Sigmoid colon (tissue), 7 donors: ENCODE results near the gene OR52N5. TPM values are rescaled to one million over a fixed set of nuclear protein-coding genes. Genes with fewer than 3 reads are reported as not detected.

Source experiments
- DNase-seq: peaks from one replicate; pipeline ENCODE4 v3.0.0-alpha.2; 2019
- H3K27ac ChIP-seq, 4 donors: fragments of 200-600 bp; sonication (generic); one replicate each; pipeline ENCODE4 v1.5.1; 2016 to 2019; ENCODE audit warnings: mild to moderate bottlenecking in 1 of 4
- H3K27me3 ChIP-seq, 3 donors: fragments of 200-600 bp; sonication (generic); one replicate each; pipeline ENCODE4 v1.5.1; 2019; ENCODE audit warnings: mild to moderate bottlenecking in 1 of 3
- H3K36me3 ChIP-seq, 4 donors: fragments of 200-600 bp; sonication (generic); one replicate each; pipeline ENCODE4 v1.5.1; 2016 to 2019
- H3K4me1 ChIP-seq, 4 donors: fragments of 200-600 bp; sonication (generic); one replicate each; pipeline ENCODE4 v1.5.1; 2017 to 2019
- H3K4me3 ChIP-seq, 4 donors: fragments of 200-600 bp; sonication (generic); one replicate each; pipeline ENCODE4 v1.5.1; 2017 to 2019; ENCODE audit warnings: mild to moderate bottlenecking in 2 of 4, moderate library complexity in 1 of 4
- H3K9me3 ChIP-seq, 4 donors: fragments of 200-600 bp in 3 of 4; sonication (generic) in 3 of 4; one replicate each; pipeline versions ENCODE4 v1.5.1 to v1.6.1; 2013 to 2019
- CTCF ChIP-seq, 4 experiments: fragments of 450-650 bp in 3 of 4; fragments of 200-600 bp in 1 of 4; IDR thresholded peaks; one replicate each; pipeline ENCODE4 v1.5.1; 2016 to 2019; ENCODE audit warnings: antibody characterized with exemption in 4 of 4, mild to moderate bottlenecking in 3 of 4, moderate library complexity in 2 of 4
- EP300 ChIP-seq, 4 donors: sonication (generic); formaldehyde crosslinking; IDR thresholded peaks; one replicate each; pipeline ENCODE4 v1.6.1; 2017; ENCODE audit warnings: antibody characterized with exemption in 4 of 4
- POLR2A ChIP-seq, 2 donors: fragments of 450-650 bp; IDR thresholded peaks; one replicate each; pipeline ENCODE4 v1.6.1; 2016; ENCODE audit warnings: antibody characterized with exemption in 2 of 2, mild to moderate bottlenecking in 2 of 2, moderate library complexity in 2 of 2
- POLR2AphosphoS5 ChIP-seq, 4 donors: sonication (generic); formaldehyde crosslinking; IDR thresholded peaks; one replicate each; pipeline ENCODE4 v1.6.1; 2017; ENCODE audit warnings: antibody characterized with exemption in 4 of 4
- WGBS, 2 donors: extraction: QIAGEN DNeasy Blood & Tissue Kit; methylation state at CpG; one replicate each; pipeline ENCODE4 v1.1.7; 2013; 5-methylcytosine and 5-hydroxymethylcytosine counted together
- intact Hi-C: fragments of 100-400 bp; cut with DNase I; formaldehyde crosslinking; loops from one replicate; pipeline ENCODE4 v1.15.1; 2023
- polyA plus RNA-seq, 3 donors: library from polyadenylated mRNA; stranded (reverse); fragments of 200-250 nt; gene quantifications; one replicate each; pipeline ENCODE4 v1.2.3, GENCODE V29; 2013
- total RNA-seq, 4 donors: library from RNA; depleted of rRNA; stranded (reverse); fragments of >200 nt; gene quantifications; one replicate each; pipeline ENCODE4 v1.1.0, GENCODE V29; 2016
- donor health status: healthy with polysubstance abuse.
- donor health status: Bipolar disorder and iron deficiency.
- donor health status: healthy.

The OR52N5 gene
- total and polyA plus RNA-seq, 7 donors = not detected

GRCh38 chr11:5727691-5728090 lies 55.5 kb downstream of the OR52N5 start:
- Histone ChIP-seq H3K9me3 (no peaks in the 10 kb centered on the region), H3K27me3 (no peaks in the 10 kb centered on the region), H3K36me3 (no peaks in the 10 kb centered on the region), H3K4me1 (no peaks in the 10 kb centered on the region), H3K27ac (no peak overlapping the region), H3K4me3 (no peak overlapping the region)
- 94 to 97% methylated on average over 1 of the region's 1 CpG for WGBS, 2 donors
- intact Hi-C loops = no loop called here
- no peak for TF ChIP-seq POLR2AphosphoS5 (IDR thresholded peaks at IDR 0.05)
- no peak for TF ChIP-seq CTCF (IDR thresholded peaks at IDR 0.05)
- no peak for TF ChIP-seq POLR2A (IDR thresholded peaks at IDR 0.05)
- no peak for TF ChIP-seq EP300 (IDR thresholded peaks at IDR 0.05)
- DNase-seq = no peak

- DNase-seq = no peak
- TF ChIP-seq POLR2A (IDR thresholded peaks at IDR 0.05) (no peak), POLR2AphosphoS5 (IDR thresholded peaks at IDR 0.05) (no peak), EP300 (IDR thresholded peaks at IDR 0.05) (no peak), CTCF (IDR thresholded peaks at IDR 0.05) (no peak)
- no peak overlapping the region for H3K27ac ChIP-seq
- no peak overlapping the region for H3K4me3 ChIP-seq
- H3K27me3 ChIP-seq = no peaks in the 10 kb centered on the region
- no peaks in the 10 kb centered on the region for H3K4me1 ChIP-seq
- WGBS, 2 donors = 87 to 93% methylated on average over 1 of the region's 1 CpG
- intact Hi-C loops = no loop called here
- no peaks in the 10 kb centered on the region for H3K9me3 ChIP-seq
- H3K36me3 ChIP-seq = no peaks in the 10 kb centered on the region
These were observed 56.8 kb downstream of the OR52N5 start for GRCh38 chr11:5726351-5726750.

Other genes starting within 250 kb of the OR52N5 start
- gene OR52H1, start 234.8 kb downstream of the OR52N5 start, total RNA-seq = 1 to 10 TPM in 3 of 4 donors, not detected in 1; 1.5 to 3.0 (median 1.6) TPM
- under 1 TPM in 1 of 3 donors, not detected in 2; 0.09 TPM for gene OR52H1, start 234.8 kb downstream of the OR52N5 start, polyA plus RNA-seq
- gene OR52B6, start 202.5 kb downstream of the OR52N5 start, total RNA-seq = not detected
- gene OR52B6, start 202.5 kb downstream of the OR52N5 start, polyA plus RNA-seq = under 1 TPM in 1 of 3 donors, not detected in 2; 0.07 TPM
- gene TRIM6, start 186.7 kb downstream of the OR52N5 start, total RNA-seq = 1 to 10 TPM; 3.5 to 5.5 (median 4.8) TPM
- gene TRIM6, start 186.7 kb downstream of the OR52N5 start, polyA plus RNA-seq = 1 to 10 TPM in 2 of 3 donors, under 1 TPM in 1; 0.60 to 1.2 (median 1.0) TPM
- 10 to 100 TPM in 1 of 4 donors, 1 to 10 TPM in 3; 3.5 to 10.2 (median 7.3) TPM for gene TRIM34, start 158.4 kb downstream of the OR52N5 start, total RNA-seq
- 1 to 10 TPM; 3.6 to 9.1 (median 7.4) TPM for gene TRIM34, start 158.4 kb downstream of the OR52N5 start, polyA plus RNA-seq
- gene TRIM5, start 98.3 kb downstream of the OR52N5 start, total RNA-seq = 10 to 100 TPM; 11.7 to 29.9 (median 14.3) TPM
- gene TRIM5, start 98.3 kb downstream of the OR52N5 start, polyA plus RNA-seq = 10 to 100 TPM in 1 of 3 donors, 1 to 10 TPM in 2; 5.4 to 12.4 (median 7.2) TPM
- 10 to 100 TPM; 21.1 to 64.8 (median 40.5) TPM for gene TRIM22, start 93.6 kb downstream of the OR52N5 start, total RNA-seq
- gene TRIM22, start 93.6 kb downstream of the OR52N5 start, polyA plus RNA-seq = 100 to 1,000 TPM in 1 of 3 donors, 1 to 10 TPM in 2; 6.6 to 106 (median 7.9) TPM
- under 1 TPM in 2 of 4 donors, not detected in 2; under 0.01 to 0.83 TPM for gene OR56B1, start 46.9 kb downstream of the OR52N5 start, total RNA-seq
- gene OR56B1, start 46.9 kb downstream of the OR52N5 start, polyA plus RNA-seq = under 1 TPM in 1 of 3 donors, not detected in 2; 0.12 TPM
- gene OR52N4, start 29.1 kb downstream of the OR52N5 start, total RNA-seq = 1 to 10 TPM in 1 of 4 donors, not detected in 3; 1.8 TPM
- under 1 TPM in 1 of 3 donors, not detected in 2; 0.60 TPM for gene OR52N4, start 29.1 kb downstream of the OR52N5 start, polyA plus RNA-seq
- not detected for gene OR52N1, start 7.9 kb upstream of the OR52N5 start, total RNA-seq
- not detected for gene OR52N1, start 7.9 kb upstream of the OR52N5 start, polyA plus RNA-seq
- gene OR52N2, start 25.6 kb upstream of the OR52N5 start, total RNA-seq = not detected
- gene OR52N2, start 25.6 kb upstream of the OR52N5 start, polyA plus RNA-seq = under 1 TPM in 1 of 3 donors, not detected in 2; 0.10 TPM
- not detected for gene OR52E6, start 58.5 kb upstream of the OR52N5 start, total RNA-seq
- not detected for gene OR52E6, start 58.5 kb upstream of the OR52N5 start, polyA plus RNA-seq
- gene OR52E8, start 74.3 kb upstream of the OR52N5 start, total RNA-seq = not detected
- not detected for gene OR52E8, start 74.3 kb upstream of the OR52N5 start, polyA plus RNA-seq
- gene OR52E4, start 97.3 kb upstream of the OR52N5 start, total RNA-seq = not detected
- not detected for gene OR52E4, start 97.3 kb upstream of the OR52N5 start, polyA plus RNA-seq
- not detected for gene OR52E5, start 109.9 kb upstream of the OR52N5 start, total RNA-seq
- not detected for gene OR52E5, start 109.9 kb upstream of the OR52N5 start, polyA plus RNA-seq
- not detected for gene OR56A3, start 158.9 kb upstream of the OR52N5 start, total RNA-seq
- gene OR56A3, start 158.9 kb upstream of the OR52N5 start, polyA plus RNA-seq = not detected
- gene OR56A5, start 185.1 kb upstream of the OR52N5 start, total RNA-seq = not detected
- not detected for gene OR56A5, start 185.1 kb upstream of the OR52N5 start, polyA plus RNA-seq
- not detected for gene OR52L1, start 203.6 kb upstream of the OR52N5 start, total RNA-seq
- not detected for gene OR52L1, start 203.6 kb upstream of the OR52N5 start, polyA plus RNA-seq
- gene OR56A4, start 223.6 kb upstream of the OR52N5 start, total RNA-seq = not detected
- not detected for gene OR56A4, start 223.6 kb upstream of the OR52N5 start, polyA plus RNA-seq
- under 1 TPM in 1 of 4 donors, not detected in 3; under 0.01 TPM for gene OR56A1, start 247.4 kb upstream of the OR52N5 start, total RNA-seq
- not detected for gene OR56A1, start 247.4 kb upstream of the OR52N5 start, polyA plus RNA-seq